Activated CD4-positive, alpha-beta T cell treated with anti-CD3 and anti-CD28 coated beads for 36 hours (primary cell): ENCODE data around the gene RPS27A. TPM values are rescaled to one million over a fixed set of nuclear protein-coding genes. Genes with fewer than 3 reads are reported as not detected.
"Not testable (repeated sequence)": the region's sequence is repeated elsewhere in the genome, so short reads cannot be mapped to it uniquely, and the experiment has no call there.

Source experiments
- ATAC-seq: fragments of 200-7000 bp; cut with Tn5 transposase; one replicate; pipeline ENCODE4 v1.10.0; 2021; ENCODE audit warnings: mild to moderate bottlenecking, moderate library complexity
- CTCF ChIA-PET: fragments of 350-600 bp; sonication (Branson Sonifier 250); formaldehyde crosslinking; loops from one replicate; lab custom pipeline; 2021; ENCODE audit warnings: antibody characterized with exemption; lab: Charles Lee
- POLR2A ChIA-PET: fragments of 350-600 bp; sonication (Branson Sonifier 250); formaldehyde crosslinking; loops from one replicate; lab custom pipeline; 2021; ENCODE audit warnings: antibody characterized with exemption, inconsistent platforms; lab: Charles Lee
- DNase-seq: peaks from one replicate; pipeline ENCODE4 v3.0.0-alpha.2; 2020
- H3K27ac Mint-ChIP-seq: one replicate; pipeline ENCODE4 v1.8.0; 2021; ENCODE audit warnings: mixed read lengths
- H3K27me3 Mint-ChIP-seq: one replicate; pipeline ENCODE4 v1.8.0; 2021; ENCODE audit warnings: mixed read lengths
- H3K36me3 Mint-ChIP-seq: one replicate; pipeline ENCODE4 v1.8.0; 2021; ENCODE audit warnings: low read depth, mixed read lengths
- H3K4me1 Mint-ChIP-seq: one replicate; pipeline ENCODE4 v1.8.0; 2021; ENCODE audit warnings: mixed read lengths
- H3K4me3 Mint-ChIP-seq: one replicate; pipeline ENCODE4 v1.8.0; 2021; ENCODE audit warnings: mild to moderate bottlenecking, moderate library complexity, mixed read lengths
- H3K9me3 Mint-ChIP-seq: one replicate; pipeline ENCODE4 v1.8.0; 2021; ENCODE audit warnings: low read depth, mixed read lengths
- intact Hi-C, 2 experiments: fragments of 100-400 bp; cut with DNase I in 1 of 2; cut with micrococcal nuclease in 1 of 2; formaldehyde crosslinking; loops; one replicate each; pipeline versions ENCODE4 v1.14.2 to v1.15.1; 2022 to 2024; cut with DNase I, micrococcal nuclease
- total RNA-seq, 2 experiments: library from RNA; stranded (reverse); gene quantifications; one replicate each; pipeline ENCODE4 v1.2.3, GENCODE V29; 2021

Gene RPS27A
- total RNA-seq, 2 experiments from 2014 or later: 674 to 1,461 TPM

GRCh38 chr2:55225481-55226020 is 6.9 kb upstream of the RPS27A start:
- no peak overlapping the region for H3K27ac Mint-ChIP-seq
- peaks cover 25% of the 10 kb centered on the region for H3K36me3 Mint-ChIP-seq
- DNase-seq (no peak), ATAC-seq (no peak)
- no peaks in the 10 kb centered on the region for H3K27me3 Mint-ChIP-seq
- ChIA-PET CTCF (interaction anchor here (0.8 kb wide), 1 partner anchor 296 kb away, joined by 3 read pairs; no protein-coding TSS in a partner anchor), POLR2A (no interaction called here)
- H3K9me3 Mint-ChIP-seq: no peaks in the 10 kb centered on the region
- peaks cover 45% of the 10 kb centered on the region for H3K4me1 Mint-ChIP-seq
- intact Hi-C loops: loop anchor here in 1 of 2 experiments (10.0 kb wide), 1 partner anchor 671 kb away; no protein-coding TSS in a partner anchor
- no peak overlapping the region for H3K4me3 Mint-ChIP-seq

DNA sequence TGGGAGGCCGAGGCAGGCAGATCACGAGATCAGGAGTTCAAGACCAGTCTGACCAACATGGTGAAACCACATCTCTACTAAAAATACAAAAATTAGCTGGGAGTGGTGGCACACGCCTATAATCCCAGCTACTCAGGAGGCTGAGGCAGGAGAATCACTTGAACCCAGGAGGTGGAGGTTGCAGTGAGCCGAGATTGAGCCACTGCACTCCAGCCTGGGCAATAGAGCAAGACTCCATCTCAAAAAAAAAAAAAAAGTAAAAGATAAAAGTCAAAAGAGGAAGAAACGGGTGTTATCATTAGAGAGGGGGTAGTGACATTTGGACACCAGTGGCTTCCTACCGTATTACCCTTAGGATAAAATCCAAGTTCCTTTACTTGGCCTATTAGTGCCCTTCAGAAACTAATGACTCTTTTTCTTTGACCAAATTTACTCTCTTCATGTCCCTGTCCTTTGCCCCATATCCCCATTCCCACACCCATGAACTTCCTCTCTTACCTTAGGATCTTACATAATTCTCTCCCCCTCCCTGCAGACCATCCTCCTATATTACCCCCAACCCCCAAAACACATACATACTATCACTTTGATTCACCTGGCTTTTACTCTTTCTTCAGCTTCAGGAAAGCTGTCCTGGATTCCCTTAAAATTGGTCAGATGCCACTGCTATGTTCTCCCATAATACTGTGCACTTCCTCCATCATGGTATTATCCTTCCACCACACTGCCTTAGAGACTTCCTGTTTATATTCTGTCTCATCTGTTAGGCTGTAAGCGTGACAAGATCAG is 4.9 kb upstream of the RPS27A start:
- ChIA-PET POLR2A (interaction anchor here (0.6 kb wide), 1 partner anchor 31 kb away, joined by 9 read pairs; no protein-coding TSS in a partner anchor), CTCF (interaction anchor here (0.6 kb wide), 1 partner anchor 194 kb away, joined by 3 read pairs; no protein-coding TSS in a partner anchor)
- not testable (repeated sequence) for H3K9me3 Mint-ChIP-seq, H3K27me3 Mint-ChIP-seq, ATAC-seq, DNase-seq
- intact Hi-C loops: loop anchor here in 1 of 2 experiments (10.0 kb wide), 1 partner anchor 673 kb away; no protein-coding TSS in a partner anchor
- Mint-ChIP-seq H3K4me1 (peaks cover 38% of the 10 kb centered on the region), H3K4me3 (peak overlapping the region; percentile 3), H3K36me3 (peaks cover 29% of the 10 kb centered on the region), H3K27ac (peak overlapping the region; percentile 33)

DNA sequence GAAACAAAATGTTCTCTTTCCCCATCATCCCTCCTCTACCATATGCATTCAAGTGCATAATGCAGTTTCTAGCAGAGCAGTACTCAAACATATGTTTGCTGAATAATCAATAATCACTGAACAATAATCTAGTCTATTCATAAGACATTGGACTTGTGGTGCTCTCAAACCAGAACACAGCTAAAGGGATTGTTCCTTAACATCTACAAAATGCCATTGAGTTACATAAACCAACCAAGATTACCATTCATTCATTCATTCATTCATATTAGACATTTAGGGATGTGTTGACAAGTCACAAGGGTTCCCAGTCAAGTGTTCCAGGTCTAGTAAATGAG is 4.3 kb upstream of the RPS27A start:
- ATAC-seq: no peak

GRCh38 chr2:55229221-55229620 is 3.3 kb upstream of the RPS27A start:
- intact Hi-C loops: loop anchor here in 1 of 2 experiments (10.0 kb wide), 1 partner anchor 674 kb away; no protein-coding TSS in a partner anchor
- Mint-ChIP-seq H3K4me1 (peaks cover 44% of the 10 kb centered on the region), H3K4me3 (no peak overlapping the region), H3K27ac (no peak overlapping the region), H3K27me3 (no peaks in the 10 kb centered on the region), H3K36me3 (peaks cover 44% of the 10 kb centered on the region), H3K9me3 (no peaks in the 10 kb centered on the region)
- no peak for DNase-seq
- POLR2A ChIA-PET: no interaction called here
- CTCF ChIA-PET: no interaction called here
- ATAC-seq: no peak

More for the DNA sequence above, 4.3 kb upstream of the RPS27A start:
- DNase-seq: no peak
- Mint-ChIP-seq H3K27ac (peak overlapping the region; percentile 33), H3K27me3 (no peaks in the 10 kb centered on the region), H3K9me3 (no peaks in the 10 kb centered on the region), H3K36me3 (peaks cover 35% of the 10 kb centered on the region), H3K4me1 (peaks cover 36% of the 10 kb centered on the region), H3K4me3 (peak overlapping the region; percentile 3)
- ChIA-PET CTCF (no interaction called here), POLR2A (no interaction called here)
- intact Hi-C loops: loop anchor here in 1 of 2 experiments (10.0 kb wide), 1 partner anchor 673 kb away; no protein-coding TSS in a partner anchor

- H3K9me3 Mint-ChIP-seq: no peaks in the 10 kb centered on the region
- ATAC-seq: no peak
- DNase-seq: no peak
- peaks cover 55% of the 10 kb centered on the region for H3K4me1 Mint-ChIP-seq
- POLR2A ChIA-PET: no interaction called here
- H3K4me3 Mint-ChIP-seq: peak overlapping the region; percentile 98
- H3K36me3 Mint-ChIP-seq: peaks cover 54% of the 10 kb centered on the region
- intact Hi-C loops: loop anchor here (5.0 to 10.0 kb wide), 5 partner anchors 187 to 1258 kb away; partner anchors contain the start of genes CCDC88A (in 1 of the 2), EML6 (in 1 of the 2) and PSME4 (in 1 of the 2)
- H3K27ac Mint-ChIP-seq: no peak overlapping the region
- CTCF ChIA-PET: interaction anchor here (0.6 to 1.4 kb wide), 2 partner anchors 39 to 47 kb away, joined by 3 to 4 read pairs; no protein-coding TSS in a partner anchor
- H3K27me3 Mint-ChIP-seq: no peaks in the 10 kb centered on the region
These were observed 1.9 kb upstream of the RPS27A start for GRCh38 chr2:55230551-55230950.

- Mint-ChIP-seq H3K4me3 (peak overlapping the region; percentile 98), H3K4me1 (peaks cover 60% of the 10 kb centered on the region), H3K36me3 (peaks cover 63% of the 10 kb centered on the region), H3K27me3 (no peaks in the 10 kb centered on the region), H3K9me3 (no peaks in the 10 kb centered on the region), H3K27ac (peak overlapping the region; percentile 98)
- ChIA-PET POLR2A (no interaction called here), CTCF (no interaction called here)
- ATAC-seq: peak; percentile 7
- no peak for DNase-seq
- intact Hi-C loops: loop anchor here (1.0 to 10.0 kb wide), 19 partner anchors 8 to 1464 kb away; partner anchors contain the start of genes CFAP36 (in 2 of the 2), EML6 (in 2 of the 2), MTIF2 (in 2 of the 2) and PPP4R3B (in 2 of the 2)
These were observed 873 bp upstream of the RPS27A start for GRCh38 chr2:55231546-55232083.

GRCh38 chr2:55232863-55233657 is 572 bp downstream of the RPS27A start:
- H3K4me1 Mint-ChIP-seq: peaks cover 55% of the 10 kb centered on the region
- H3K9me3 Mint-ChIP-seq: no peaks in the 10 kb centered on the region
- peak overlapping the region; percentile 98 for H3K4me3 Mint-ChIP-seq
- CTCF ChIA-PET: interaction anchor here (1.0 kb wide), 1 partner anchor 334 kb away, joined by 3 read pairs; no protein-coding TSS in a partner anchor
- DNase-seq: peak; percentile 67
- H3K36me3 Mint-ChIP-seq: peaks cover 63% of the 10 kb centered on the region
- POLR2A ChIA-PET: interaction anchor here (1.0 to 1.5 kb wide), 3 partner anchors 9 to 208 kb away, joined by 3 to 11 read pairs (median 3); partner anchors contain the start of gene RTN4
- H3K27ac Mint-ChIP-seq: peak overlapping the region; percentile 98
- ATAC-seq: peak; percentile 20
- intact Hi-C loops: loop anchor here (1.0 to 10.0 kb wide), 19 partner anchors 10 to 1466 kb away; partner anchors contain the start of genes CFAP36 (in 2 of the 2), EML6 (in 2 of the 2), MTIF2 (in 2 of the 2) and PPP4R3B (in 2 of the 2)
- no peaks in the 10 kb centered on the region for H3K27me3 Mint-ChIP-seq

DNA sequence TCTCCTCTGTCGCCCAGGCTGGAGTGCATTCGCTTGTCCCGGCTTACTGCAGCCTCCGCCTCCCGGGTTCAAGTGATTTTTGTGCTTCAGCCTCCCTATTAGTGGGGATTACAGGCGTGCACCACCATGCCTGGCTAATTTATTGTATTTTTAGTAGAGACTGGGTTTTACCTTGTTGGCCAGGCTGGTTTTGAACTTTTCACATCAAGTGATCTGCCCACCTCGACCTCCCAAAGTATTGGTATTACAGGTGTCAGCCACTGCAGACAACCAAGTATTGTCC is 1.1 kb downstream of the RPS27A start:
- H3K9me3 Mint-ChIP-seq: no peaks in the 10 kb centered on the region
- H3K36me3 Mint-ChIP-seq: peaks cover 61% of the 10 kb centered on the region
- peak overlapping the region; percentile 98 for H3K27ac Mint-ChIP-seq
- H3K27me3 Mint-ChIP-seq: no peaks in the 10 kb centered on the region
- H3K4me3 Mint-ChIP-seq: peak overlapping the region; percentile 98
- peaks cover 50% of the 10 kb centered on the region for H3K4me1 Mint-ChIP-seq
- ATAC-seq (no peak), DNase-seq (no peak)
- ChIA-PET POLR2A (no interaction called here), CTCF (no interaction called here)
- intact Hi-C loops: loop anchor here (2.0 to 10.0 kb wide), 9 partner anchors 35 to 1261 kb away; partner anchors contain the start of genes CCDC88A (in 1 of the 2), CFAP36 (in 1 of the 2), EML6 (in 1 of the 2) and MTIF2 (in 1 of the 2)

GRCh38 chr2:55235724-55236538 is 3.4 kb downstream of the RPS27A start:
- peak overlapping the region; percentile 98 for H3K4me3 Mint-ChIP-seq
- DNase-seq: no peak
- ChIA-PET CTCF (no interaction called here), POLR2A (no interaction called here)
- no peaks in the 10 kb centered on the region for H3K27me3 Mint-ChIP-seq
- peak overlapping the region; percentile 55 for H3K27ac Mint-ChIP-seq
- no peak for ATAC-seq
- H3K9me3 Mint-ChIP-seq: no peaks in the 10 kb centered on the region
- H3K36me3 Mint-ChIP-seq: peaks cover 58% of the 10 kb centered on the region
- peaks cover 33% of the 10 kb centered on the region for H3K4me1 Mint-ChIP-seq
- intact Hi-C loops: loop anchor here in 1 of 2 experiments (10.0 kb wide), 1 partner anchor 511 kb away; the partner anchor contains the start of gene EML6
